KMS-11 (cell line): ENCODE data around the gene IZUMO2.

Experiments used
- H2AFZ ChIP-seq: fragments of 200-600 bp; sonication (generic); 2 replicates; pipeline ENCODE4 v1.6.1; 2016; ENCODE audit warnings: antibody characterized with exemption, mixed run types, low read depth
- H3K27ac ChIP-seq: fragments of 200-600 bp; sonication (generic); 2 replicates; pipeline ENCODE4 v1.6.1; 2016; ENCODE audit warnings: mild to moderate bottlenecking, mixed run types
- H3K27me3 ChIP-seq: fragments of 200-600 bp; sonication (generic); 2 replicates; pipeline ENCODE4 v1.6.1; 2017; ENCODE audit warnings: mild to moderate bottlenecking, low read depth, mixed run types, moderate library complexity; ENCODE audit not compliant: insufficient read depth
- H3K36me3 ChIP-seq: fragments of 200-600 bp; sonication (generic); 2 replicates; pipeline ENCODE4 v1.6.1; 2017; ENCODE audit warnings: mild to moderate bottlenecking, mixed run types; ENCODE audit not compliant: insufficient read depth
- H3K4me1 ChIP-seq: fragments of 200-600 bp; sonication (generic); 2 replicates; pipeline ENCODE4 v1.6.1; 2016; ENCODE audit warnings: mild to moderate bottlenecking, low read depth, mixed run types; ENCODE audit not compliant: poor library complexity, severe bottlenecking
- H3K4me2 ChIP-seq: fragments of 200-600 bp; sonication (generic); 2 replicates; pipeline ENCODE4 v1.7.0; 2016; ENCODE audit warnings: mild to moderate bottlenecking, mixed run types
- H3K4me3 ChIP-seq: fragments of 200-600 bp; sonication (generic); IDR thresholded peaks from 2 replicates; pipeline ENCODE4 v1.6.1; 2017; ENCODE audit warnings: low read depth, low read length, mixed read lengths; ENCODE audit not compliant: insufficient read depth
- H3K79me2 ChIP-seq: fragments of 200-600 bp; sonication (generic); 2 replicates; pipeline ENCODE4 v1.6.1; 2016; ENCODE audit warnings: low read depth, mixed run types; ENCODE audit not compliant: insufficient read depth
- H3K9ac ChIP-seq: fragments of 200-600 bp; sonication (generic); 2 replicates; pipeline ENCODE4 v1.6.1; 2016; ENCODE audit warnings: mild to moderate bottlenecking, mixed run types
- H4K20me1 ChIP-seq: fragments of 200-600 bp; sonication (generic); 2 replicates; pipeline ENCODE4 v1.6.1; 2016; ENCODE audit warnings: mild to moderate bottlenecking, mixed run types; ENCODE audit not compliant: insufficient read depth
- CTCF ChIP-seq: fragments of 200-600 bp; sonication (generic); conservative IDR thresholded peaks from 2 replicates; pipeline ENCODE4 v1.6.1; 2017; ENCODE audit warnings: low read depth, mild to moderate bottlenecking, antibody characterized with exemption, low read length, moderate library complexity, mixed read lengths

IZUMO2 gene

GRCh38 chr19:50192463-50193211, 29.6 kb upstream of the IZUMO2 start:
- no peak overlapping the region for H3K4me3 ChIP-seq
- no peaks in the 10 kb centered on the region for H4K20me1 ChIP-seq
- H3K36me3 ChIP-seq = no peaks in the 10 kb centered on the region
- peaks cover 15% of the 10 kb centered on the region; the same call in 1 of the 2 replicates for H3K27me3 ChIP-seq
- TF ChIP-seq CTCF = no peak
- no peaks in the 10 kb centered on the region for H3K4me1 ChIP-seq
- H3K9ac ChIP-seq = no peak overlapping the region
- H3K4me2 ChIP-seq = no peak overlapping the region
- H2AFZ ChIP-seq = no peak overlapping the region
- H3K79me2 ChIP-seq = no peaks in the 10 kb centered on the region
- H3K27ac ChIP-seq = no peak overlapping the region

GRCh38 chr19:50191216-50191615, 28.1 kb upstream of the IZUMO2 start:
- Histone ChIP-seq H3K36me3 (no peaks in the 10 kb centered on the region), H3K27ac (no peak overlapping the region), H3K79me2 (no peaks in the 10 kb centered on the region), H2AFZ (no peak overlapping the region), H3K9ac (no peak overlapping the region), H3K27me3 (peaks cover 18% of the 10 kb centered on the region; the same call in 1 of the 2 replicates), H3K4me1 (no peaks in the 10 kb centered on the region), H3K4me2 (no peak overlapping the region), H4K20me1 (no peaks in the 10 kb centered on the region), H3K4me3 (no peak overlapping the region)
- no peak for TF ChIP-seq CTCF

GRCh38 chr19:50190439-50190891, 27.4 kb upstream of the IZUMO2 start:
- H3K4me2 ChIP-seq = no peak overlapping the region

GRCh38 chr19:50189331-50189730, 26.2 kb upstream of the IZUMO2 start:
- H3K4me3 ChIP-seq = no peak overlapping the region
- H3K36me3 ChIP-seq = no peaks in the 10 kb centered on the region
- H3K27ac ChIP-seq = no peak overlapping the region
- no peaks in the 10 kb centered on the region for H4K20me1 ChIP-seq
- H3K9ac ChIP-seq = no peak overlapping the region
- no peaks in the 10 kb centered on the region for H3K4me1 ChIP-seq
- TF ChIP-seq CTCF = no peak
- peaks cover 18% of the 10 kb centered on the region; the same call in 1 of the 2 replicates for H3K27me3 ChIP-seq
- H2AFZ ChIP-seq = no peak overlapping the region
- H3K79me2 ChIP-seq = no peaks in the 10 kb centered on the region
- H3K4me2 ChIP-seq = no peak overlapping the region

More at GRCh38 chr19:50190439-50190891, 27.4 kb upstream of the IZUMO2 start:
- Histone ChIP-seq H3K27me3 (peaks cover 18% of the 10 kb centered on the region; the same call in 1 of the 2 replicates), H3K4me3 (no peak overlapping the region), H3K4me1 (no peaks in the 10 kb centered on the region), H3K79me2 (no peaks in the 10 kb centered on the region), H4K20me1 (no peaks in the 10 kb centered on the region), H2AFZ (no peak overlapping the region), H3K36me3 (no peaks in the 10 kb centered on the region), H3K27ac (no peak overlapping the region), H3K9ac (no peak overlapping the region)
- no peak for TF ChIP-seq CTCF
